ENCODE results near the gene ZNF587B. TPM values are rescaled to one million over a fixed set of nuclear protein-coding genes. Genes with fewer than 3 reads are reported as not detected.
"Not testable (repeated sequence)": the region's sequence is repeated elsewhere in the genome, so short reads cannot be mapped to it uniquely, and the experiment has no call there.

The ZNF587B gene
- polyA plus RNA-seq, 2 donors, result 3.1 to 5.7 TPM

GRCh38 chr19:57854117-57854516 is 24.0 kb downstream of the ZNF587B start:
- H3K4me3 ChIP-seq (ENCODE audit: low read depth in 1 of 2, low read length in 2 of 2); H3K9me3 ChIP-seq (ENCODE audit: control insufficient read depth in 2 of 2, insufficient read depth in 1 of 2, low read depth in 1 of 2, low read length in 1 of 2); H3K27ac ChIP-seq (ENCODE audit: low read depth in 2 of 2, low read length in 1 of 2); H3K27me3 ChIP-seq (ENCODE audit: control insufficient read depth in 1 of 2, insufficient read depth in 2 of 2, low read length in 2 of 2); H3K4me1 ChIP-seq (ENCODE audit: control insufficient read depth in 2 of 2, insufficient read depth in 2 of 2, low read length in 1 of 2): not testable (repeated sequence)
- 74 to 77% methylated on average over 2 of the region's 2 CpGs for WGBS, 2 donors
- peaks cover 4 to 24% of the 10 kb centered on the region in 2 donors for H3K36me3 ChIP-seq (ENCODE audit: control insufficient read depth in 2 of 2, insufficient read depth in 2 of 2, low read length in 1 of 2)

- not testable (repeated sequence) for H3K4me1 ChIP-seq (ENCODE audit: control insufficient read depth in 2 of 2, insufficient read depth in 2 of 2, low read length in 1 of 2); H3K27me3 ChIP-seq (ENCODE audit: control insufficient read depth in 1 of 2, insufficient read depth in 2 of 2, low read length in 2 of 2); H3K27ac ChIP-seq (ENCODE audit: low read depth in 2 of 2, low read length in 1 of 2); H3K4me3 ChIP-seq (ENCODE audit: low read depth in 1 of 2, low read length in 2 of 2)
- 97% methylated on average over 3 of the region's 3 CpGs for WGBS, 2 donors
- Histone ChIP-seq H3K9me3 (ENCODE audit: control insufficient read depth in 2 of 2, insufficient read depth in 1 of 2, low read depth in 1 of 2, low read length in 1 of 2) (peaks cover 4 to 38% of the 10 kb centered on the region in 2 donors), H3K36me3 (ENCODE audit: control insufficient read depth in 2 of 2, insufficient read depth in 2 of 2, low read length in 1 of 2) (peaks cover 0 to 30% of the 10 kb centered on the region in 2 donors)
Observed at GRCh38 chr19:57862351-57862750, 32.3 kb downstream of the ZNF587B start.

GRCh38 chr19:57867868-57868492 is 37.9 kb downstream of the ZNF587B start:
- Histone ChIP-seq H3K27ac (ENCODE audit: low read depth in 2 of 2, low read length in 1 of 2) (no peak overlapping the region), H3K9me3 (ENCODE audit: control insufficient read depth in 2 of 2, insufficient read depth in 1 of 2, low read depth in 1 of 2, low read length in 1 of 2) (peaks cover 19 to 33% of the 10 kb centered on the region in 2 donors), H3K4me3 (ENCODE audit: low read depth in 1 of 2, low read length in 2 of 2) (no peak overlapping the region), H3K27me3 (ENCODE audit: control insufficient read depth in 1 of 2, insufficient read depth in 2 of 2, low read length in 2 of 2) (no peaks in the 10 kb centered on the region), H3K36me3 (ENCODE audit: control insufficient read depth in 2 of 2, insufficient read depth in 2 of 2, low read length in 1 of 2) (peaks cover 6 to 16% of the 10 kb centered on the region in 2 donors), H3K4me1 (ENCODE audit: control insufficient read depth in 2 of 2, insufficient read depth in 2 of 2, low read length in 1 of 2) (no peaks in the 10 kb centered on the region)
- WGBS, 2 donors, result 95 to 98% methylated on average over 7 of the region's 7 CpGs

GRCh38 chr19:57869655-57870054 is 39.6 kb downstream of the ZNF587B start:
- WGBS, 2 donors, result 97 to 98% methylated on average over 5 to 6 of the region's 6 CpGs

GRCh38 chr19:57870225-57870624 is 40.1 kb downstream of the ZNF587B start:
- Histone ChIP-seq H3K36me3 (ENCODE audit: control insufficient read depth in 2 of 2, insufficient read depth in 2 of 2, low read length in 1 of 2) (peaks cover 6 to 14% of the 10 kb centered on the region in 2 donors), H3K27me3 (ENCODE audit: control insufficient read depth in 1 of 2, insufficient read depth in 2 of 2, low read length in 2 of 2) (no peaks in the 10 kb centered on the region), H3K4me3 (ENCODE audit: low read depth in 1 of 2, low read length in 2 of 2) (no peak overlapping the region), H3K4me1 (ENCODE audit: control insufficient read depth in 2 of 2, insufficient read depth in 2 of 2, low read length in 1 of 2) (no peaks in the 10 kb centered on the region), H3K27ac (ENCODE audit: low read depth in 2 of 2, low read length in 1 of 2) (no peak overlapping the region), H3K9me3 (ENCODE audit: control insufficient read depth in 2 of 2, insufficient read depth in 1 of 2, low read depth in 1 of 2, low read length in 1 of 2) (peaks cover 25 to 39% of the 10 kb centered on the region in 2 donors)
- 79 to 95% methylated on average over 2 of the region's 2 CpGs for WGBS, 2 donors

More at GRCh38 chr19:57869655-57870054, 39.6 kb downstream of the ZNF587B start:
- H3K27me3 ChIP-seq (ENCODE audit: control insufficient read depth in 1 of 2, insufficient read depth in 2 of 2, low read length in 2 of 2); H3K4me3 ChIP-seq (ENCODE audit: low read depth in 1 of 2, low read length in 2 of 2); H3K27ac ChIP-seq (ENCODE audit: low read depth in 2 of 2, low read length in 1 of 2); H3K4me1 ChIP-seq (ENCODE audit: control insufficient read depth in 2 of 2, insufficient read depth in 2 of 2, low read length in 1 of 2): not testable (repeated sequence)
- Histone ChIP-seq H3K36me3 (ENCODE audit: control insufficient read depth in 2 of 2, insufficient read depth in 2 of 2, low read length in 1 of 2) (peaks cover 6 to 14% of the 10 kb centered on the region in 2 donors), H3K9me3 (ENCODE audit: control insufficient read depth in 2 of 2, insufficient read depth in 1 of 2, low read depth in 1 of 2, low read length in 1 of 2) (peaks cover 25 to 38% of the 10 kb centered on the region in 2 donors)

GRCh38 chr19:57872450-57872849 is 42.4 kb downstream of the ZNF587B start:
- Histone ChIP-seq H3K36me3 (ENCODE audit: control insufficient read depth in 2 of 2, insufficient read depth in 2 of 2, low read length in 1 of 2) (peaks cover 6 to 8% of the 10 kb centered on the region in 2 donors), H3K4me3 (ENCODE audit: low read depth in 1 of 2, low read length in 2 of 2) (no peak overlapping the region), H3K9me3 (ENCODE audit: control insufficient read depth in 2 of 2, insufficient read depth in 1 of 2, low read depth in 1 of 2, low read length in 1 of 2) (peaks cover 25 to 32% of the 10 kb centered on the region in 2 donors), H3K27ac (ENCODE audit: low read depth in 2 of 2, low read length in 1 of 2) (no peak overlapping the region), H3K4me1 (ENCODE audit: control insufficient read depth in 2 of 2, insufficient read depth in 2 of 2, low read length in 1 of 2) (no peaks in the 10 kb centered on the region), H3K27me3 (ENCODE audit: control insufficient read depth in 1 of 2, insufficient read depth in 2 of 2, low read length in 2 of 2) (no peaks in the 10 kb centered on the region)

GRCh38 chr19:57873883-57874799 is 44.0 kb downstream of the ZNF587B start:
- H3K27ac ChIP-seq (ENCODE audit: low read depth in 2 of 2, low read length in 1 of 2); H3K4me3 ChIP-seq (ENCODE audit: low read depth in 1 of 2, low read length in 2 of 2); H3K36me3 ChIP-seq (ENCODE audit: control insufficient read depth in 2 of 2, insufficient read depth in 2 of 2, low read length in 1 of 2); H3K27me3 ChIP-seq (ENCODE audit: control insufficient read depth in 1 of 2, insufficient read depth in 2 of 2, low read length in 2 of 2); H3K4me1 ChIP-seq (ENCODE audit: control insufficient read depth in 2 of 2, insufficient read depth in 2 of 2, low read length in 1 of 2): not testable (repeated sequence)
- 93 to 96% methylated on average over 8 of the region's 8 CpGs for WGBS, 2 donors
- peaks cover 22 to 26% of the 10 kb centered on the region in 2 donors for H3K9me3 ChIP-seq (ENCODE audit: control insufficient read depth in 2 of 2, insufficient read depth in 1 of 2, low read depth in 1 of 2, low read length in 1 of 2)

- Histone ChIP-seq H3K4me3 (ENCODE audit: low read depth in 1 of 2, low read length in 2 of 2) (no peak overlapping the region), H3K36me3 (ENCODE audit: control insufficient read depth in 2 of 2, insufficient read depth in 2 of 2, low read length in 1 of 2) (peaks cover 2 to 3% of the 10 kb centered on the region in 2 donors), H3K9me3 (ENCODE audit: control insufficient read depth in 2 of 2, insufficient read depth in 1 of 2, low read depth in 1 of 2, low read length in 1 of 2) (peaks cover 12 to 13% of the 10 kb centered on the region in 2 donors), H3K27ac (ENCODE audit: low read depth in 2 of 2, low read length in 1 of 2) (no peak overlapping the region), H3K4me1 (ENCODE audit: control insufficient read depth in 2 of 2, insufficient read depth in 2 of 2, low read length in 1 of 2) (peaks cover 4 to 5% of the 10 kb centered on the region in 2 donors), H3K27me3 (ENCODE audit: control insufficient read depth in 1 of 2, insufficient read depth in 2 of 2, low read length in 2 of 2) (no peaks in the 10 kb centered on the region)
- 87 to 88% methylated on average over 3 of the region's 3 CpGs for WGBS, 2 donors
Observed at GRCh38 chr19:57886046-57886445, 55.9 kb downstream of the ZNF587B start.

- Histone ChIP-seq H3K9me3 (ENCODE audit: control insufficient read depth in 2 of 2, insufficient read depth in 1 of 2, low read depth in 1 of 2, low read length in 1 of 2) (peaks cover 12 to 13% of the 10 kb centered on the region in 2 donors), H3K36me3 (ENCODE audit: control insufficient read depth in 2 of 2, insufficient read depth in 2 of 2, low read length in 1 of 2) (peaks cover 2 to 3% of the 10 kb centered on the region in 2 donors), H3K4me1 (ENCODE audit: control insufficient read depth in 2 of 2, insufficient read depth in 2 of 2, low read length in 1 of 2) (peaks cover 4 to 5% of the 10 kb centered on the region in 2 donors), H3K4me3 (ENCODE audit: low read depth in 1 of 2, low read length in 2 of 2) (peak overlapping the region in 1 of 2 donors; percentile 66), H3K27ac (ENCODE audit: low read depth in 2 of 2, low read length in 1 of 2) (no peak overlapping the region), H3K27me3 (ENCODE audit: control insufficient read depth in 1 of 2, insufficient read depth in 2 of 2, low read length in 2 of 2) (no peaks in the 10 kb centered on the region)
- 26 to 28% methylated on average over 6 of the region's 6 CpGs for WGBS, 2 donors
Observed at GRCh38 chr19:57887195-57887941, 57.3 kb downstream of the ZNF587B start.
